GM15510 (cell line): ENCODE measurements around the gene LSM2.

Source experiments
- POLR2A ChIP-seq: IDR thresholded peaks from 3 replicates; pipeline ENCODE4 v1.6.1; 2011; ENCODE audit warnings: borderline replicate concordance; ENCODE audit not compliant: insufficient read length; ENCODE audit errors: extremely low read depth

The LSM2 gene

GRCh38 chr6:31806470-31807272, at the start of gene LSM2:
LSM2 (minus strand) TSS chr6:31806966; CDS start chr6:31806757, 209 bp downstream.
- peak; percentile 93 for TF ChIP-seq POLR2A

- no peak for TF ChIP-seq POLR2A
Measured at GRCh38 chr6:31851485-31851832, 44.7 kb upstream of the LSM2 start.

GRCh38 chr6:31850765-31851484, 44.2 kb upstream of the LSM2 start:
- TF ChIP-seq POLR2A: no peak

GRCh38 chr6:31847276-31847978, 40.7 kb upstream of the LSM2 start:
- no peak for TF ChIP-seq POLR2A

GRCh38 chr6:31844507-31844906, 37.7 kb upstream of the LSM2 start:
- TF ChIP-seq POLR2A: no peak

- no peak for TF ChIP-seq POLR2A
Measured at GRCh38 chr6:31842053-31842452, 35.3 kb upstream of the LSM2 start.

- no peak for TF ChIP-seq POLR2A
Measured at GRCh38 chr6:31838968-31839367, 32.2 kb upstream of the LSM2 start.

GRCh38 chr6:31837369-31838113, 30.8 kb upstream of the LSM2 start:
- TF ChIP-seq POLR2A: no peak

- no peak for TF ChIP-seq POLR2A
Measured at GRCh38 chr6:31836474-31837368, 30.0 kb upstream of the LSM2 start.

GRCh38 chr6:31836047-31836473, 29.3 kb upstream of the LSM2 start:
- no peak for TF ChIP-seq POLR2A

GRCh38 chr6:31834367-31835250, 27.8 kb upstream of the LSM2 start:
- peak; percentile 99 for TF ChIP-seq POLR2A

GRCh38 chr6:31831350-31832215, 24.8 kb upstream of the LSM2 start:
- TF ChIP-seq POLR2A: no peak

GRCh38 chr6:31830886-31831335, 24.1 kb upstream of the LSM2 start:
- TF ChIP-seq POLR2A: no peak
